ENCODE results near the gene AP3S2. TPM values are rescaled to one million over a fixed set of nuclear protein-coding genes. Genes with fewer than 3 reads are reported as not detected.

Gene AP3S2
- total RNA-seq, 4 donors from 2014 or later: 15.5 to 70.4 (median 28.4) TPM

- Histone ChIP-seq H3K9me3 (no peaks in the 10 kb centered on the region), H3K27ac (no peak overlapping the region), H3K36me3 (no peaks in the 10 kb centered on the region), H3K4me1 (peaks cover 28% of the 10 kb centered on the region), H3K4me3 (no peak overlapping the region), H3K27me3 (peaks cover 10% of the 10 kb centered on the region)
- TF ChIP-seq CTCF (IDR thresholded peaks at IDR 0.05): no peak
- TF ChIP-seq EP300 (IDR thresholded peaks at IDR 0.05): no peak
- no peak for TF ChIP-seq POLR2AphosphoS5 (IDR thresholded peaks at IDR 0.05)
- TF ChIP-seq POLR2A (IDR thresholded peaks at IDR 0.05): no peak
- WGBS: 76% methylated on average over 10 of the region's 10 CpGs
- no peak for DNase-seq (ENCODE audit: low spot score in 2 of 2)
Observed at GRCh38 chr15:89817701-89818280, 76.0 kb downstream of the AP3S2 start.

- TF ChIP-seq POLR2A (IDR thresholded peaks at IDR 0.05): no peak
- no peak for TF ChIP-seq EP300 (IDR thresholded peaks at IDR 0.05)
- no peak for TF ChIP-seq CTCF (IDR thresholded peaks at IDR 0.05)
- no peak for TF ChIP-seq POLR2AphosphoS5 (IDR thresholded peaks at IDR 0.05)
- H3K9me3 ChIP-seq: no peaks in the 10 kb centered on the region
- peaks cover 40% of the 10 kb centered on the region for H3K4me1 ChIP-seq
- H3K4me3 ChIP-seq: peak overlapping the region; percentile 59
- 95% methylated on average over 3 of the region's 3 CpGs for WGBS
- no peaks in the 10 kb centered on the region for H3K36me3 ChIP-seq
- DNase-seq (ENCODE audit: low spot score in 2 of 2): no peak
- peaks cover 10% of the 10 kb centered on the region for H3K27me3 ChIP-seq
- no peak overlapping the region for H3K27ac ChIP-seq
Observed at GRCh38 chr15:89815769-89816168, 78.0 kb downstream of the AP3S2 start.

- peak overlapping the region; percentile 59 for H3K4me3 ChIP-seq
- no peaks in the 10 kb centered on the region for H3K9me3 ChIP-seq
- peak overlapping the region; percentile 89 for H3K27ac ChIP-seq
- H3K27me3 ChIP-seq: peaks cover 10% of the 10 kb centered on the region
- WGBS: 22% methylated on average over 54 of the region's 56 CpGs
- peaks cover 44% of the 10 kb centered on the region for H3K4me1 ChIP-seq
- DNase-seq (ENCODE audit: low spot score in 2 of 2): no peak
- TF ChIP-seq CTCF (IDR thresholded peaks at IDR 0.05): no peak
- no peak for TF ChIP-seq EP300 (IDR thresholded peaks at IDR 0.05)
- no peak for TF ChIP-seq POLR2A (IDR thresholded peaks at IDR 0.05)
- TF ChIP-seq POLR2AphosphoS5 (IDR thresholded peaks at IDR 0.05): no peak
- no peaks in the 10 kb centered on the region for H3K36me3 ChIP-seq
Observed at GRCh38 chr15:89814112-89814742, 79.6 kb downstream of the AP3S2 start.

GRCh38 chr15:89813381-89814111, 80.2 kb downstream of the AP3S2 start:
- H3K4me3 ChIP-seq: peak overlapping the region; percentile 59
- H3K36me3 ChIP-seq: no peaks in the 10 kb centered on the region
- H3K9me3 ChIP-seq: no peaks in the 10 kb centered on the region
- peaks cover 10% of the 10 kb centered on the region for H3K27me3 ChIP-seq
- no peak for TF ChIP-seq CTCF (IDR thresholded peaks at IDR 0.05)
- no peak for TF ChIP-seq POLR2AphosphoS5 (IDR thresholded peaks at IDR 0.05)
- no peak for TF ChIP-seq POLR2A (IDR thresholded peaks at IDR 0.05)
- no peak for TF ChIP-seq EP300 (IDR thresholded peaks at IDR 0.05)
- H3K4me1 ChIP-seq: peaks cover 51% of the 10 kb centered on the region
- DNase-seq (ENCODE audit: low spot score in 2 of 2): no peak
- WGBS: 81% methylated on average over 9 of the region's 13 CpGs
- H3K27ac ChIP-seq: peak overlapping the region; percentile 89

- Histone ChIP-seq H3K36me3 (no peaks in the 10 kb centered on the region), H3K4me3 (peak overlapping the region; percentile 59), H3K9me3 (no peaks in the 10 kb centered on the region), H3K4me1 (peaks cover 58% of the 10 kb centered on the region), H3K27me3 (peaks cover 10% of the 10 kb centered on the region), H3K27ac (peak overlapping the region; percentile 89)
- no peak for DNase-seq (ENCODE audit: low spot score in 2 of 2)
- no peak for TF ChIP-seq POLR2AphosphoS5 (IDR thresholded peaks at IDR 0.05)
- no peak for TF ChIP-seq CTCF (IDR thresholded peaks at IDR 0.05)
- no peak for TF ChIP-seq EP300 (IDR thresholded peaks at IDR 0.05)
- TF ChIP-seq POLR2A (IDR thresholded peaks at IDR 0.05): no peak
- 76% methylated on average over 5 of the region's 7 CpGs for WGBS
Observed at GRCh38 chr15:89812847-89813320, 80.9 kb downstream of the AP3S2 start.

All from suprapubic skin (tissue), 4 donors.